NT2/D1 (cell line): ENCODE results near the gene TBC1D22B.

Experiments
- SUZ12 ChIP-seq: IDR thresholded peaks from 2 replicates; pipeline ENCODE4 v1.6.1; 2011; ENCODE audit not compliant: insufficient read length, insufficient read depth; ENCODE audit errors: extremely low read depth
- YY1 ChIP-seq: IDR thresholded peaks from 2 replicates; pipeline ENCODE4 v1.6.1; 2011; ENCODE audit not compliant: insufficient read length, insufficient read depth
- ZNF274 ChIP-seq: IDR thresholded peaks from 2 replicates; pipeline ENCODE4 v1.6.1; 2011; ENCODE audit warnings: mild to moderate bottlenecking, low read depth, low read length

DNA sequence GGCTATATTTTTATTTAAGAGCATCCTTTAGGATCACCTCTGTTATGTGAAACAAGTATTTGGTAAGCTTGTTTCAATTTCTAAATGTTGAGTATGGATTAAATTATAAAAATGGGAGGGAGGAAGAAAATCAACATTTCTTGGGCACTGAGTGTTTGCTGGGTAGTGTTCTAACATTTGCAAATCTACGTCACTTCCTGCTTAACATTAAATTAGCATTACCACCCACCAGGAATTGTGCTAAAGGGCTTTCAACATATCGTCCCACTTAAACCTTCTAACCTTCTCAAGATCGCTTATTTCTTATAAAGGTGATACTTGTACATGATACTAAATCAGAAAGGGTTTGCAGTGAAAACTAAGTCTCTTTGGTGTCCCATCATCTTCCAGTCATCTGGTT lies 8.3 kb downstream of the TBC1D22B start:
- TF ChIP-seq ZNF274 (no peak), YY1 (no peak), SUZ12 (no peak)
